ENCODE data around the gene SLAMF7. TPM values are rescaled to one million over a fixed set of nuclear protein-coding genes. Genes with fewer than 3 reads are reported as not detected.

Gene SLAMF7
- total and polyA plus RNA-seq, 2 of the 8 experiments (the other 6 are each of a cell fraction or from before 2014, with no cell fraction given), result not detected

DNA sequence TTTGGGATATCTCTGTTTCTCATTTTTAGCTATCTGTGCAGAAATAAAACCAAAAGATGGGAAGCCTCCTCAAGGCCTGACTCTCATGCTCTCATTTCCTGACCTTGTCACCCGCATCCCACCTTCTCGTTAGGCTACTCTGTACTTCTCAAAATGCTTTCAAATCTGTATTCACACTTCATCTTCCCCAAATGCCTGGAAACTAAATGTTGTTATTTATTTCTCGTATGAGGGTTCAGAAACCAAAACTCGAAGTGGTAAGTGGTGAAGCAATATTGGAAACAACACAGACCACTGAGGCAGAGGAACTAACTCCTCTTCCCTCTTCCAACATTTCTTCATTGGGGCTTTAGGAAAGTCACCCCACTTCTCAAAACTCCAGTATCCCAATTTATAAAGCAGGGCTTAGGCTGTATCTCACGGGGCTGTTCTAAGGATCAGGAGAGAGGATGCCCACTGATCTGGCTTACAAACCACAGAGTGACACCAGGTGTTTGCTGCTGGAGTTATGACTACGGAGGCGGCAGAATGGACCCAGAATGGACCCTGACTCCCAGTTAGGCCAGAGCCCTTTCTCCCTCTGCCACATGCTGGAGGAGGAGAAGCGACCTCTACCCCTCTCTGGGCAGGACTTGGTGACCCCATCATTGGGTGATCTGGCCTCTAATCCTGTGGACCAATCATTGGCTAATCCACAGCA, 3.5 kb downstream of the SLAMF7 start:
- Histone ChIP-seq H3K79me2 (ENCODE audit: control insufficient read depth in 1 of 2, insufficient read depth in 2 of 2, low read length in 2 of 2) (no peaks in the 10 kb centered on the region), H2BK120ac (replicated peaks; ENCODE audit: low read depth, low read length) (no peak overlapping the region), H4K20me1 (replicated peaks in 1 of 2; ENCODE audit: control insufficient read depth in 1 of 2, insufficient read depth in 2 of 2, low read length in 2 of 2) (no peaks in the 10 kb centered on the region), H3K9me3 (ENCODE audit: insufficient read depth in 2 of 2, low read depth in 1 of 2, low read length in 1 of 2) (no peaks in the 10 kb centered on the region), H2AK5ac (ENCODE audit: low read depth, low read length) (no peak overlapping the region), H4K8ac (ENCODE audit: extremely low read depth, insufficient read depth, low read length) (no peak overlapping the region), H3K27me3 (replicated peaks in 1 of 4; ENCODE audit: control insufficient read depth in 3 of 4, extremely low read depth in 1 of 4, insufficient read depth in 3 of 4, low read length in 3 of 4) (no peaks in the 10 kb centered on the region), H3K9ac (replicated peaks in 1 of 4; ENCODE audit: extremely low read depth in 1 of 4, low read depth in 3 of 4, low read length in 3 of 4) (no peak overlapping the region), H3K23me2 (ENCODE audit: low read depth, low read length) (no peaks in the 10 kb centered on the region), H2AFZ (ENCODE audit: low read length) (no peak overlapping the region), H3K36me3 (ENCODE audit: control insufficient read depth in 2 of 4, insufficient read depth in 4 of 4, low read length in 3 of 4) (no peaks in the 10 kb centered on the region), H3K14ac (ENCODE audit: insufficient read length) (no peak overlapping the region), H3K4ac (replicated peaks; ENCODE audit: insufficient read length, low read depth, low read length) (no peak overlapping the region), H3K23ac (ENCODE audit: insufficient read length) (no peak overlapping the region), H3K56ac (replicated peaks; ENCODE audit: insufficient read length, low read depth, low read length) (no peak overlapping the region), H2BK5ac (ENCODE audit: low read depth, low read length) (no peak overlapping the region), H2BK20ac (ENCODE audit: low read length) (no peak overlapping the region), H3K18ac (ENCODE audit: extremely low read depth, low read length) (no peak overlapping the region), H2BK12ac (ENCODE audit: low read depth, low read length) (no peak overlapping the region), H3K27ac (ENCODE audit: low read depth, low read length) (no peak overlapping the region), H3K4me1 (replicated peaks in 1 of 4; ENCODE audit: control insufficient read depth in 3 of 4, insufficient read depth in 4 of 4, low read length in 3 of 4) (peaks cover 0 to 5% (median 0%) of the 10 kb centered on the region in 4 experiments; a peak in 2 of 7 replicates), H4K5ac (ENCODE audit: insufficient read length, low read depth, low read length) (no peak overlapping the region), H4K91ac (replicated peaks; ENCODE audit: insufficient read length, low read length) (no peak overlapping the region), H3K4me2 (ENCODE audit: insufficient read depth in 1 of 2, low read depth in 2 of 2, low read length in 2 of 2) (no peak overlapping the region), H3K4me3 (ENCODE audit: extremely low read depth in 1 of 4, insufficient read depth in 2 of 4, low read depth in 3 of 4, low read length in 4 of 4) (no peak overlapping the region), H2BK15ac (ENCODE audit: low read length) (no peak overlapping the region), H3K79me1 (ENCODE audit: low read depth, low read length) (no peaks in the 10 kb centered on the region)
- TF ChIP-seq KDM1A (IDR thresholded peaks at IDR 0.05; ENCODE audit: borderline replicate concordance, low read length) (no peak), SP2 (IDR thresholded peaks at IDR 0.05; ENCODE audit: low read length) (no peak), YY1 (IDR thresholded peaks at IDR 0.05; ENCODE audit: low read depth, low read length) (no peak), GABPA (IDR thresholded peaks at IDR 0.05; ENCODE audit: borderline replicate concordance, insufficient read depth, low read length) (no peak), POLR2AphosphoS5 (IDR thresholded peaks at IDR 0.05; ENCODE audit: low read depth, low read length) (no peak), EZH2 (IDR thresholded peaks at IDR 0.05; ENCODE audit: low read depth, low read length, severe bottlenecking) (no peak), SP4 (IDR thresholded peaks at IDR 0.05; ENCODE audit: low read length) (no peak), BACH1 (IDR thresholded peaks at IDR 0.05; ENCODE audit: low read length) (no peak)
- CTCF ChIA-PET (ENCODE audit: partially characterized antibody), result interaction anchor here (0.9 to 6.5 kb wide), 7 partner anchors 9 to 209 kb away, joined by 3 to 63 read pairs (median 6); no protein-coding TSS in a partner anchor
- FAIRE-seq (no peak), DNase-seq (ENCODE audit: low read depth in 1 of 2, low spot score in 2 of 2) (no peak)
- 83% methylated on average over 8 of the region's 8 CpGs; no CpG with 5 or more reads in 1 of the 2 experiments for WGBS, 2 experiments (ENCODE audit: extremely low coverage in 1 of 2, insufficient coverage in 1 of 2, insufficient read length in 1 of 2, insufficient replicate concordance in 2 of 2, low coverage in 1 of 2, low lambda C conversion rate in 2 of 2, missing lambda C conversion rate in 1 of 2)
- POLR2A ChIA-PET (ENCODE audit: partially characterized antibody), result interaction anchor here (0.9 kb wide), 1 partner anchor 69 kb away, joined by 3 read pairs; no protein-coding TSS in a partner anchor

All from H1 (cell line).